ENCODE data around the gene LAMA5. TPM values are rescaled to one million over a fixed set of nuclear protein-coding genes. Genes with fewer than 3 reads are reported as not detected.

The LAMA5 gene
- total RNA-seq, 2 experiments from 2014 or later = 53.3 to 162 TPM

DNA sequence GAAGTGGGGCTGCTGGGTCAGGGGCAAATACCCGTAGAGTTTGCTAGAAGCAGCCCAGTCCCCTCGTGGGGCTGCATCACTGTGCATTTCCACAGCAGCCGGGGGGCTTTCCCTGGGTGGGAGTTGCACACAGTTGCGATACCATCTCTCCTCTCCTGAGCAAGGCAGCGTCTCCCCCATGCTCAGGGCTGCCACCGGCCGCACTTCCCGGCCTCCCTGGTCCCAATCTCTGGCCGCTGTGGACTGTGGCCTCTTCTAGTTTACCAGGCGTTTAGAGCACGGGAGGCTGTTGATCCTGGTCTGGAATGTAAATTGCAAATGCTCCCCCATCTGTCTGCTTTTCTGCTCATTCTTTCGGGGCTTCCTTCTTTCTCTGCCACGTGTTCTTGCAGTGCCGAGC, 97.7 kb downstream of the LAMA5 start:
- TF ChIP-seq, protein P1, sequence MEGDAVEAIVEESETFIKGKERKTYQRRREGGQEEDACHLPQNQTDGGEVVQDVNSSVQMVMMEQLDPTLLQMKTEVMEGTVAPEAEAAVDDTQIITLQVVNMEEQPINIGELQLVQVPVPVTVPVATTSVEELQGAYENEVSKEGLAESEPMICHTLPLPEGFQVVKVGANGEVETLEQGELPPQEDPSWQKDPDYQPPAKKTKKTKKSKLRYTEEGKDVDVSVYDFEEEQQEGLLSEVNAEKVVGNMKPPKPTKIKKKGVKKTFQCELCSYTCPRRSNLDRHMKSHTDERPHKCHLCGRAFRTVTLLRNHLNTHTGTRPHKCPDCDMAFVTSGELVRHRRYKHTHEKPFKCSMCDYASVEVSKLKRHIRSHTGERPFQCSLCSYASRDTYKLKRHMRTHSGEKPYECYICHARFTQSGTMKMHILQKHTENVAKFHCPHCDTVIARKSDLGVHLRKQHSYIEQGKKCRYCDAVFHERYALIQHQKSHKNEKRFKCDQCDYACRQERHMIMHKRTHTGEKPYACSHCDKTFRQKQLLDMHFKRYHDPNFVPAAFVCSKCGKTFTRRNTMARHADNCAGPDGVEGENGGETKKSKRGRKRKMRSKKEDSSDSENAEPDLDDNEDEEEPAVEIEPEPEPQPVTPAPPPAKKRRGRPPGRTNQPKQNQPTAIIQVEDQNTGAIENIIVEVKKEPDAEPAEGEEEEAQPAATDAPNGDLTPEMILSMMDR (conservative IDR thresholded peaks at IDR 0.05; ENCODE audit: low read length) = no peak
- no peak for TF ChIP-seq EZH2phosphoT487 (IDR thresholded peaks at IDR 0.05; ENCODE audit: borderline replicate concordance, low read depth, low read length)
- Histone ChIP-seq H3K9me2 (ENCODE audit: insufficient read depth, low read length) (no peaks in the 10 kb centered on the region), H3K79me2 (ENCODE audit: insufficient read depth, low read depth, low read length) (no peaks in the 10 kb centered on the region), H3K27ac (ENCODE audit: low read depth, low read length, poor library complexity, severe bottlenecking) (no peak overlapping the region), H3K4me2 (ENCODE audit: low read length) (no peak overlapping the region), H4K20me1 (ENCODE audit: insufficient read depth, low read length) (no peaks in the 10 kb centered on the region), H3K9me3 (ENCODE audit: low read length) (no peaks in the 10 kb centered on the region), H3K36me3 (ENCODE audit: insufficient read depth, low read length) (peaks cover 19% of the 10 kb centered on the region; the same call in 1 of the 2 replicates), H3K4me3 (ENCODE audit: low read depth, low read length, poor library complexity, severe bottlenecking) (no peak overlapping the region), H2AFZ (ENCODE audit: low read length) (no peak overlapping the region), H3K4me1 (ENCODE audit: insufficient read depth, low read length, poor library complexity, severe bottlenecking) (no peaks in the 10 kb centered on the region)
- POLR2A ChIA-PET = no interaction called here
- CTCF ChIA-PET (ENCODE audit: unreplicated experiment) = no interaction called here
- intact Hi-C loops (cut with micrococcal nuclease; ENCODE audit: unreplicated experiment) = no loop called here
- no TSS peak for BruUV-seq (replicated peaks)
- no peak for DNase-seq (ENCODE audit: low spot score)

- H3K27ac ChIP-seq (ENCODE audit: low read depth, low read length, poor library complexity, severe bottlenecking) = no peak overlapping the region
- H3K9me2 ChIP-seq (ENCODE audit: insufficient read depth, low read length) = no peaks in the 10 kb centered on the region
- no peak overlapping the region for H3K4me3 ChIP-seq (ENCODE audit: low read depth, low read length, poor library complexity, severe bottlenecking)
- H3K4me1 ChIP-seq (ENCODE audit: insufficient read depth, low read length, poor library complexity, severe bottlenecking) = no peaks in the 10 kb centered on the region
- ChIA-PET CTCF (ENCODE audit: unreplicated experiment) (no interaction called here), POLR2A (no interaction called here)
- no peaks in the 10 kb centered on the region for H3K9me3 ChIP-seq (ENCODE audit: low read length)
- no peak for DNase-seq (ENCODE audit: low spot score)
- TF ChIP-seq EZH2phosphoT487 (IDR thresholded peaks at IDR 0.05; ENCODE audit: borderline replicate concordance, low read depth, low read length) = no peak
- TF ChIP-seq, protein P1 (conservative IDR thresholded peaks at IDR 0.05; ENCODE audit: low read length) = no peak
- H4K20me1 ChIP-seq (ENCODE audit: insufficient read depth, low read length) = no peaks in the 10 kb centered on the region
- H3K79me2 ChIP-seq (ENCODE audit: insufficient read depth, low read depth, low read length) = no peaks in the 10 kb centered on the region
- H2AFZ ChIP-seq (ENCODE audit: low read length) = no peak overlapping the region
- peaks cover 22% of the 10 kb centered on the region for H3K36me3 ChIP-seq (ENCODE audit: insufficient read depth, low read length)
- no peak overlapping the region for H3K4me2 ChIP-seq (ENCODE audit: low read length)
- BruUV-seq (replicated peaks) = no TSS peak
- intact Hi-C loops (cut with micrococcal nuclease; ENCODE audit: unreplicated experiment) = no loop called here
Measured at GRCh38 chr20:62268228-62268900, 98.7 kb downstream of the LAMA5 start.

DNA sequence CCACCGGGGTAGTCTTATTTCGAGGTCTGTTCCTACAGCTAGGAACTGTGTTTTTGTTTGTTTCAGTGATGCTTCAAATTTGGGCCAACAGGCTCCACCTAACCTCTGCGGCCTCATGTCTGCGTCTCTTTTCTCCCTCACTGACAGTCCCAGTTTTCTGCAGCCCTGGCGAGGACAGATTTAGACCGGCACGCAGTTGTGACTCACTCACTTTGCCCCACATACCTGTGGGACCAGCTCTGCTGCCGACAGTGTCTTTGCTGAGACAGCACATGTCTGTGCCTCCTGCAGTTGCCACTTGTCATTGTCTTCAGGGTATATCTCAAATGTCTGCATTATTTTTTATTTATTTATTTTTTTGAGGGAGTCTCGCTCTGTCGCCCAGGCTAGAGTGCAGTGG, 99.6 kb downstream of the LAMA5 start:
- DNase-seq (ENCODE audit: low spot score) = no peak
- intact Hi-C loops (cut with micrococcal nuclease; ENCODE audit: unreplicated experiment) = no loop called here
- Histone ChIP-seq H3K36me3 (ENCODE audit: insufficient read depth, low read length) (peaks cover 23% of the 10 kb centered on the region), H3K9me2 (ENCODE audit: insufficient read depth, low read length) (no peaks in the 10 kb centered on the region), H3K9me3 (ENCODE audit: low read length) (no peaks in the 10 kb centered on the region), H3K4me3 (ENCODE audit: low read depth, low read length, poor library complexity, severe bottlenecking) (no peak overlapping the region), H3K27ac (ENCODE audit: low read depth, low read length, poor library complexity, severe bottlenecking) (no peak overlapping the region), H4K20me1 (ENCODE audit: insufficient read depth, low read length) (no peaks in the 10 kb centered on the region), H3K4me2 (ENCODE audit: low read length) (no peak overlapping the region), H3K79me2 (ENCODE audit: insufficient read depth, low read depth, low read length) (no peaks in the 10 kb centered on the region), H3K4me1 (ENCODE audit: insufficient read depth, low read length, poor library complexity, severe bottlenecking) (no peaks in the 10 kb centered on the region), H2AFZ (ENCODE audit: low read length) (no peak overlapping the region)
- BruUV-seq (replicated peaks) = no TSS peak
- CTCF ChIA-PET (ENCODE audit: unreplicated experiment) = no interaction called here
- POLR2A ChIA-PET = no interaction called here
- TF ChIP-seq EZH2phosphoT487 (IDR thresholded peaks at IDR 0.05; ENCODE audit: borderline replicate concordance, low read depth, low read length) = no peak
- TF ChIP-seq, protein P1 (conservative IDR thresholded peaks at IDR 0.05; ENCODE audit: low read length) = no peak

Measured in OCI-LY7 (cell line).